ENCODE results near the gene NKD1. TPM values are rescaled to one million over a fixed set of nuclear protein-coding genes. Genes with fewer than 3 reads are reported as not detected.

Gene NKD1
- total and polyA plus RNA-seq, 4 donors: 2.3 to 14.1 (median 8.0) TPM

- TF ChIP-seq CTCF (IDR thresholded peaks at IDR 0.05; ENCODE audit: control extremely low read depth, extremely low read depth): no peak
- Histone ChIP-seq H3K27me3 (ENCODE audit: control insufficient read depth in 3 of 3, insufficient read depth in 3 of 3, low read length in 2 of 3) (no peaks in the 10 kb centered on the region), H3K27ac (ENCODE audit: low read depth in 1 of 2, low read length in 1 of 2) (peak overlapping the region in 1 of 2 donors; percentile 53), H3K4me1 (ENCODE audit: control insufficient read depth in 5 of 5, insufficient read depth in 5 of 5, low read length in 5 of 5) (peaks cover 0 to 13% (median 5%) of the 10 kb centered on the region in 5 donors), H3K4me3 (no peak overlapping the region), H3K9me3 (ENCODE audit: control insufficient read depth in 4 of 4, insufficient read depth in 3 of 4, low read length in 3 of 4) (peaks cover 2 to 18% (median 7%) of the 10 kb centered on the region in 4 donors), H3K9ac (ENCODE audit: insufficient read depth in 1 of 2, low read length in 2 of 2) (no peak overlapping the region), H3K36me3 (ENCODE audit: control insufficient read depth in 4 of 4, insufficient read depth in 4 of 4, low read length in 4 of 4) (peaks cover 0 to 12% (median 0%) of the 10 kb centered on the region in 4 donors)
- 88 to 89% methylated on average over 21 of the region's 21 CpGs for WGBS, 2 donors
- no peak for DNase-seq
- no peak for ATAC-seq (ENCODE audit: insufficient read depth, low FRiP score)
These were observed 119.5 kb downstream of the NKD1 start for GRCh38 chr16:50667497-50668367.

- WGBS, 2 donors: 57 to 60% methylated on average over 5 of the region's 5 CpGs
- peak overlapping the region in 1 of 2 donors; percentile 33 for H3K27ac ChIP-seq (ENCODE audit: low read depth in 1 of 2, low read length in 1 of 2)
These were observed 120.3 kb downstream of the NKD1 start for GRCh38 chr16:50668368-50669008.

GRCh38 chr16:50669741-50670140 is 121.5 kb downstream of the NKD1 start:
- no peak overlapping the region for H3K27ac ChIP-seq (ENCODE audit: low read depth in 1 of 2, low read length in 1 of 2)
- TF ChIP-seq CTCF (IDR thresholded peaks at IDR 0.05; ENCODE audit: control extremely low read depth, extremely low read depth): no peak
- DNase-seq (no peak), ATAC-seq (ENCODE audit: insufficient read depth, low FRiP score) (no peak)
- no peaks in the 10 kb centered on the region for H3K27me3 ChIP-seq (ENCODE audit: control insufficient read depth in 3 of 3, insufficient read depth in 3 of 3, low read length in 2 of 3)
- no peak overlapping the region for H3K9ac ChIP-seq (ENCODE audit: insufficient read depth in 1 of 2, low read length in 2 of 2)
- peaks cover 0 to 14% (median 1%) of the 10 kb centered on the region in 4 donors for H3K36me3 ChIP-seq (ENCODE audit: control insufficient read depth in 4 of 4, insufficient read depth in 4 of 4, low read length in 4 of 4)
- WGBS, 2 donors: 97 to 98% methylated on average over 4 of the region's 4 CpGs
- no peak overlapping the region for H3K4me3 ChIP-seq
- H3K9me3 ChIP-seq (ENCODE audit: control insufficient read depth in 4 of 4, insufficient read depth in 3 of 4, low read length in 3 of 4): peaks cover 2 to 20% (median 10%) of the 10 kb centered on the region in 4 donors
- H3K4me1 ChIP-seq (ENCODE audit: control insufficient read depth in 5 of 5, insufficient read depth in 5 of 5, low read length in 5 of 5): peaks cover 0 to 13% (median 5%) of the 10 kb centered on the region in 5 donors

More at GRCh38 chr16:50668368-50669008, 120.3 kb downstream of the NKD1 start:
- Histone ChIP-seq H3K9me3 (ENCODE audit: control insufficient read depth in 4 of 4, insufficient read depth in 3 of 4, low read length in 3 of 4) (peaks cover 2 to 19% (median 9%) of the 10 kb centered on the region in 4 donors), H3K4me3 (no peak overlapping the region), H3K36me3 (ENCODE audit: control insufficient read depth in 4 of 4, insufficient read depth in 4 of 4, low read length in 4 of 4) (peaks cover 0 to 14% (median 1%) of the 10 kb centered on the region in 4 donors), H3K4me1 (ENCODE audit: control insufficient read depth in 5 of 5, insufficient read depth in 5 of 5, low read length in 5 of 5) (peaks cover 0 to 13% (median 5%) of the 10 kb centered on the region in 5 donors), H3K9ac (ENCODE audit: insufficient read depth in 1 of 2, low read length in 2 of 2) (no peak overlapping the region), H3K27me3 (ENCODE audit: control insufficient read depth in 3 of 3, insufficient read depth in 3 of 3, low read length in 2 of 3) (no peaks in the 10 kb centered on the region)
- DNase-seq (peak; percentile 37 to 63 (median 51)), ATAC-seq (ENCODE audit: insufficient read depth, low FRiP score) (no peak)
- TF ChIP-seq CTCF (IDR thresholded peaks at IDR 0.05; ENCODE audit: control extremely low read depth, extremely low read depth): no peak

Data from lung (tissue), 12 donors.